Measurements from ENCODE around the gene PCARE.

Gene PCARE

GRCh38 chr2:29035016-29035745 is 39.1 kb downstream of the PCARE start:
- no peak for DNase-seq (ENCODE audit: low spot score)

- no peak for DNase-seq (ENCODE audit: low spot score)
Measured at GRCh38 chr2:29033656-29034055, 40.7 kb downstream of the PCARE start.

GRCh38 chr2:29033172-29033571 is 41.2 kb downstream of the PCARE start:
- peak; percentile 79 for DNase-seq (ENCODE audit: low spot score)

- DNase-seq (ENCODE audit: low spot score), result no peak
Measured at GRCh38 chr2:29032189-29032588, 42.1 kb downstream of the PCARE start.

- DNase-seq (ENCODE audit: low spot score), result no peak
Measured at GRCh38 chr2:29031046-29031445, 43.3 kb downstream of the PCARE start.

- DNase-seq (ENCODE audit: low spot score), result no peak
Measured at GRCh38 chr2:29025711-29026110, 48.6 kb downstream of the PCARE start.

- DNase-seq (ENCODE audit: low spot score), result no peak
Measured at GRCh38 chr2:29024882-29025430, 49.4 kb downstream of the PCARE start.

- DNase-seq (ENCODE audit: low spot score), result no peak
Measured at GRCh38 chr2:29023188-29023587, 51.1 kb downstream of the PCARE start.

- no peak for DNase-seq (ENCODE audit: low spot score)
Measured at GRCh38 chr2:29022679-29023078, 51.6 kb downstream of the PCARE start.

- no peak for DNase-seq (ENCODE audit: low spot score)
Measured at GRCh38 chr2:29021886-29022285, 52.4 kb downstream of the PCARE start.

- no peak for DNase-seq (ENCODE audit: low spot score)
Measured at GRCh38 chr2:29017716-29018435, 56.4 kb downstream of the PCARE start.

- DNase-seq (ENCODE audit: low spot score), result no peak
Measured at GRCh38 chr2:29016504-29016903, 57.8 kb downstream of the PCARE start.

- DNase-seq (ENCODE audit: low spot score), result no peak
Measured at GRCh38 chr2:29015701-29016470, 58.4 kb downstream of the PCARE start.

GRCh38 chr2:29014811-29015421 is 59.4 kb downstream of the PCARE start:
- DNase-seq (ENCODE audit: low spot score), result no peak

- no peak for DNase-seq (ENCODE audit: low spot score)
Measured at GRCh38 chr2:29014331-29014730, 60.0 kb downstream of the PCARE start.

- no peak for DNase-seq (ENCODE audit: low spot score)
Measured at GRCh38 chr2:29013057-29013780, 61.1 kb downstream of the PCARE start.

- DNase-seq (ENCODE audit: low spot score), result peak; percentile 33
Measured at GRCh38 chr2:29012211-29012681, 62.1 kb downstream of the PCARE start.

Data from GM03348 (cell line).